EL (cell line): ENCODE results near the gene CFAP65.
A peak's percentile ranks its signal among the peaks of the same experiment; 100 is the strongest.

Experiments used
- DNase-seq: peaks from one replicate; pipeline ENCODE4 v3.0.0-alpha.2; 2016

CFAP65 gene

GRCh38 chr2:218961651-218962570 lies 79.4 kb downstream of the CFAP65 start:
- no peak for DNase-seq

GRCh38 chr2:218961229-218961628 lies 80.1 kb downstream of the CFAP65 start:
- DNase-seq, result no peak

DNA sequence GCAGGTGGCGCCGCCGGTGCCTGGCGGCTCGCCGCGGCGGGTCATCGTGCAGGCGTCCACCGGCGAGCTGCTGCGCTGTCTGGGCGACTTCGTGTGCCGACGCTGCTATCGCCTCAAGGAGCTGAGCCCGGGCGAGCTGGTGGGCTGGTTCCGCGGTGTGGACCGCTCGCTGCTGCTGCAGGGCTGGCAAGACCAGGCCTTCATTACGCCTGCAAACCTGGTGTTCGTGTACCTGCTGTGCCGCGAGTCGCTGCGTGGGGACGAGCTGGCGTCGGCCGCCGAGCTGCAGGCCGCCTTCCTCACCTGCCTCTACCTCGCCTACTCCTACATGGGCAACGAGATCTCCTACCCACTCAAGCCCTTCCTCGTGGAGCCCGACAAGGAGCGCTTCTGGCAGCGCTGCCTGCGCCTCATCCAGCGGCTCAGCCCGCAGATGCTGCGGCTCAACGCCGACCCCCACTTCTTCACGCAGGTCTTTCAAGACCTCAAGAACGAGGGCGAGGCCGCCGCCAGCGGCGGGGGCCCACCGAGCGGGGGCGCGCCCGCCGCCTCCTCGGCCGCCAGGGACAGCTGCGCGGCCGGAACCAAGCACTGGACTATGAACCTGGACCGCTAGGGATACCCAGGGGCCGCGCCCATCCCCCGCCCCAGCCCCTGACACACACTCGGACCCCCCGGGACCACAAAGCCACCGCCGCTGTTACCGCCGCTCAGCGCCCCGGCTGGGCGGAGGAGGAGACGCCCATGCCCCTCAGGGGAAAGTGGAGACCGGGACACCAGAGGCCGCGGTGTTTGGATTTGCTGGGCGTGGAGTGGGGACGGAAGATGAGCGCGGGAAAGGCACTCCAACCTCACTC lies 80.8 kb downstream of the CFAP65 start:
- DNase-seq, result no peak

- no peak for DNase-seq
Measured at GRCh38 chr2:218959761-218960308, 81.5 kb downstream of the CFAP65 start.

DNA sequence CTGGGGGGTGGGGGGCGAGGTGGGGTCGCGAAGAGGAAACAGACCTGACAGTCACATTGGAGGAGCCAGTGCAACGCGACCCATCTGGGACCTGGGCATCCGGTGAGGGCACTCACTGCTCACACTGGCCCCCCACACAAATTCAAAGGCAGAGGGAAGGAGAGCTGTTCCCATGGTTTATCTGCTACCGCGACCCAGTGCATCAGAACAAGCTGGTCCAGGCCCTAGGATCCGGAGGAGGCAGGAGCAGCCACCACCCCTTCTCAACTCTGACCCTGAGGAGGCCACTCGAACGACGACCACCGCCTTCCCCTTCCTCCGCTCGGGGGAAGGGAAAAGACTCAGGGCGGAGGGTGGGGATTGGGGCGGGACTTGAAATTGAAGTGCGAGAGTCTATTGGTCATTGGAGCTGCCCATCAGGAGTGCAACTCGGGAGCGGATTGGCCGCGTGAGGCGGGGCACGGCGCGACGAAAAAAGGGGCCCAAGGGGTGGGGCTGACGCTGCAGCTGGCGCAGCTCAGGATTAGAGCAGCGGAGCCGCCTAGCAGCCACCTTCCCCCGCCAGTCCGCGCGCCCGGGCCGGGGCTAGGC lies 82.1 kb downstream of the CFAP65 start, which contains the start of gene CDK5R2:
TSS of gene CDK5R2 (plus strand) at position 526 of the 591 bp plus-strand sequence. CDS start 155 bp downstream, outside the sequence.
- DNase-seq, result peak; percentile 79

DNA sequence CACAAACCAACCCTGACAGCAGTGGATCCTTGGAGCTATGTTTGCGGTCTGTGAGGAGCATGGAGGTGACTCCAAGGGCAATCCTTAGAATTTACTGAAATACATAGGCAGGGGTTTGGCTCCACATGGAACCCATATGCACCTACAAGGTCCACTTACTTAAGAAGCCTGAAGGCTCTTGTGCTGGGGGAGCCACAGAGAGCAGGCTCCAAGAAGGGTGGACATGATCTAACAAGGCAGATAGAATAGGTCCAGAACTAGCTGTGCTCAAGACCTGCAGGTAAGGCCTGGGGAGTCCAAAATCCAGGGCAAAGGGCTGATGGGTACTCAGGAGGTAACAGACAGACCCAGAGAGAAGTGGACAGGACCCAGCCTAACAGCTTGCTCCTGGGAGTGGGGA lies 83.0 kb downstream of the CFAP65 start:
- no peak for DNase-seq

GRCh38 chr2:218957671-218958070 lies 83.6 kb downstream of the CFAP65 start:
- no peak for DNase-seq

GRCh38 chr2:218956039-218956438 lies 85.3 kb downstream of the CFAP65 start:
- no peak for DNase-seq

DNA sequence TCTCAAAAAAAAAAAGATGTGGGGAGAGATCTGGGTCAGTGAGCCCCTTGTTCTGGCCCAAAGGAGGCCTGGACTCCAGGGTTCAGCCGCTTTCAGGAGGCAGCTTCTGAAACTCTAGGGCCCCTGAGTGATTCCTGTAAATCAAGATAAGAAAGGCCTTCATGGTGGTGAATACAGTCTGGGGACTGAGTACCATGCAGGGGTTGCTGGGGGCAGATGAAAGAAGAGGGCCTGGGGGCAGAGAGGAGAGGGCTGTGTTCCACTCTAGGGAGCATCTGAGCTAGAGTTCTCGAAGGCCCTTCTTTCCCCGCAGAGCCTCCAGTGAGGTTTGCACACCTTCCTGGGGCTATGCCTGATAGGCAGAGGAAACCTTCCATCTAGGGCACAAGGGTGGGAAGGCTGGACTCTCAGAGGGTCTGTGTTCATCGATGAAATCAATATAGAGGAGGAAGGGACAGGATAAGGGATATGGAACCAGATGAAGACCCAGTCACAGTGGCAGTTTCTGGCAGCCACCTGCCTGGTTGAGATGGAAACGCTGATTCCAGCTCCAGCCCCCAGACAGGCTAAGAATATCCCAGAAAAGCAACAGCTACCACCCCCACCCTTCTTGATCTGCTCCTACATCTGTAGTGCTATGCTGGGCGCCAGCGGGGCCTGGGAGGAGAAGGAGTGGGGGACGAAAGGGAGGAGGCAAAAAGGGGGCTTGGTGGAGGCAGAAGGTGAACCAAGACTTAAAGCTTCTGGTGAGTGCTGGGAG lies 86.6 kb downstream of the CFAP65 start:
- DNase-seq, result no peak

DNA sequence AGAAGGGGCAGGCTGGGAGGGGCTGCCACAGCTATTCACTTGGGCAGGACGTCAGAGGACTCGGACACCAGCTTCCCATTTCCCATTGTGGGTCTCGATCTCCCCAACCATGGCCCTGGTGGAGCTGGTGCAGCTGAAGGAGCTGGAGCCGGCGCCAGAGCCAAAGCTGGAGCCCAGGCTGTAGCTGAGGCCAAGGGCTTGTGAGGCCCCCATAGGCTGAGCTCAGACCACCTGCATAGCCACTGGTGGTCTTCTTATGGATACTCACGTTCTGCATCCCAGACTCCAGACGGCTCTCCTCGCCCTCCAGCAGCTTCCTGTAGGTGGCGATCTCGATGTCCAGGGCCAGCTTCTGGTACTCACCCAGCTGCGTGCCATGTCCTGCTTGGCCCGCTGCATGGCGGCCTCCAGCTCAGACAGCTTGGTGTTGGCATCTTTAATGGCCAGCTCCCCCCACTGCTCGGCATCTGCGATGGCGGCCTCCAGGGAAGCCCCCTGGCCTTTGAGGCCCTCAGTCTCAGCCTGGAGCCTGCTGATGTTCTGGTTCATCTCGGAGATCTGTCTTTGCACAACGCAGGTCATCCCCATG lies 87.9 kb downstream of the CFAP65 start:
- no peak for DNase-seq
